Renal cortex interstitium (tissue), 11 donors: ENCODE results near the gene SOAT2. TPM values are rescaled to one million over a fixed set of nuclear protein-coding genes. Genes with fewer than 3 reads are reported as not detected.
"Not testable (repeated sequence)": the region's sequence is repeated elsewhere in the genome, so short reads cannot be mapped to it uniquely, and the experiment has no call there.

Source experiments
- DNase-seq, 11 donors: peaks; one replicate each; pipeline ENCODE4 v3.0.0-alpha.2; 2013; ENCODE audit warnings: low read depth in 9 of 11, low spot score in 4 of 11; ENCODE audit errors: extremely low read depth in 1 of 11
- polyA plus RNA-seq, 3 donors: library from polyadenylated mRNA; unstranded; fragments of 120-200 nt; gene quantifications; one replicate each; pipeline ENCODE4 v1.2.1, GENCODE V29; 2013; ENCODE audit not compliant: insufficient read length in 3 of 3

The SOAT2 gene
- polyA plus RNA-seq, 3 donors = 2.0 to 2.3 (median 2.1) TPM

DNA sequence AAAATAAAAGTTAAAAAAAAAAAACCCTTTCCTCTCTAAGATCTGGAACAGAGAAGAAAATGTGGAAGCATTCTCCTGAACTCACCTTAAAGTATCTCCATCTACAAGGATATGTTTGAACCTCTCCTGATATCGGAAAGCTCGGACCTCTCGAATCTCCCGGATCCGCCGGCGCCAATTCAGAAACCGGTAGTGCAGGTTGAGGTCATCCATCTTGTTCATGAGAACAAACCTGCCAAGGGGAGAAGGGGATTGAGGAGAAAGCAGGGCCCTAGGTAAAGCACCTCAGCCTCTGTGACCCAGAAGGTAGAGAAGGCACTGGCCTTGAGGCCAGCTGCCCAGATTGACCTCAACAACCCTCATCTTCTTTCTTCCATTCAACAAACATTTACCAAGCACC is 26.3 kb upstream of the SOAT2 start:
- DNase-seq = no peak

DNA sequence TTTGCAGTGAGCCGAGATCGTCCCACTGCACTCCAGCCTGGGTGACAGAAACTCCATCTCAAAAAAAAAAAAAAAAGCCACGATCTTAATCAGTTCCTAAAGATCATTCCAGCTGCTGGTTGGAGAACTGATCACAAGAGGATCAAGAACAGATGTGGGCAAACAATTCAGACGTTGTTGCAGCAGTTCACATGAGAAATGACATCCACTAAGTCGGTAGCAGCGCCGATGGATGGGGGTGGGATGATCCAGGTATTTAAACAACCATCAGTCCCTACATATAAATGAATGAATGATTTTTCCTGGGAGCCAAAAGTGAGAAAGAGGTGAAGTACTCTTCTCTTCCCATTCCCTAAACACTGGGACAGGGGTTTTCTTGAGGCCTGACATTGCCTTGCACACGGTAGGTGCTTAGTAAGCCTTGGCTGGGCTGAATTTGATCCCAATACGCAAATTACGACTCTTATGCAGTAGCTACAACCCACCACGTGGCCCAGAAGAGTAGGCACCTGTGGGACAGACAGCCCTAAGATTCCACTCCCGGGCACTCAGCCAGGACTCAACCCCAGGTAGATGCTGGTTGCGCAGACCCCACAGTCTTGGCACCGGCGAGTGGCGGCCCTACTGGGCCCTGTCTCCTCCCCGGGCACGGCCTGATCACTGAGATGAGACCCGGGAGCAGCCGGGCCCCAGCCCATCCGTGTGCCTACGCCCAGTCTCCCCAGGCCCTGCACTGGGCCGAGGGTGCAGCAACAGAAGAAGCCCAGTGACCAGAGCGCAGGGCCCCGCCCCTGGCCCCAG is 24.7 kb upstream of the SOAT2 start:
- no peak for DNase-seq

DNA sequence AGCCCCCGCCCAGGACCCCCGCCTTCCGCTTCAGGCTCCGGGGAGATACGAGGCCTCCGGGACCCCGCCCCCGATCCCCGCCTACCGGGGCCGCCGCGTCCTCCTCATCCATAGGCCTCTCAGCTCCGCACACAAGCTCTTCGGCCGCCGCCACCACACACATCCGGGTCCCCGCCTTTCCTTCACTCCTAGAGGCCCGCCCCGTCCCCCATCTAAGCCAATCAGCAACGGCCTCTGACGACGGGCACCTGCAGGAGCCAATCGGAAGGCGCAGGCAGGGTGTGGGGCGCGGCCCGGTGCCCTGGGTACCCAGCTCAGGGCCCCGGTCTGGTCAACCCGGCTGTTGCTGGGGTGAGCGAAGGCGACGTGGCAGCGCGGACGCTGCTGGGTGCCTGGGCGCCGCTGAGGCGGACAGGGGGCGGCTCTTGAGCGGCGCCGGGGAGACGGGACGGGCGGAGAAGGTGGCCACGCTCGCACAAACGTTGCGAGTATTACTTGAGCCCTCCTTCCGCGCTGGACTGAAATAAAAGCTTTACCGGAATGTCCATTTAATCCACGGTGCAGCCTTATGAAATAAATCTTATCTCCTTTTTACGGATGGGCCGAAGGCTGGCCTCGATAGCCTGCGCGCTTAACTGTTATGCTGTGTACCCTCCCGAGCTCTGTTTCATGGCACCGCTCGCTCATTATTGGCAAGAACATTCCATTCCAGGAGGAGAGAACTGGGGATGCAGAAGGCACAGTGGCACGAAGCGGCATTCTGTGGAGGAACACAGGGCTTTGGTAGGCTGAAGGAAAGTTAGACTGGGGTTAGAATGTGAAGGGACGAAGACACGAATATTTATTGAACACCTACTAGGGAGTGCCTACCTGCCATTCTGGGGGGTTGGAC is 23.8 kb upstream of the SOAT2 start, which contains the start of gene SPRYD3:
SPRYD3 (minus strand) TSS at position 165 of the 892 bp plus-strand sequence; CDS start at position 108, 57 bp downstream.
- DNase-seq = peak; percentile 86 to 97 (median 94)

DNA sequence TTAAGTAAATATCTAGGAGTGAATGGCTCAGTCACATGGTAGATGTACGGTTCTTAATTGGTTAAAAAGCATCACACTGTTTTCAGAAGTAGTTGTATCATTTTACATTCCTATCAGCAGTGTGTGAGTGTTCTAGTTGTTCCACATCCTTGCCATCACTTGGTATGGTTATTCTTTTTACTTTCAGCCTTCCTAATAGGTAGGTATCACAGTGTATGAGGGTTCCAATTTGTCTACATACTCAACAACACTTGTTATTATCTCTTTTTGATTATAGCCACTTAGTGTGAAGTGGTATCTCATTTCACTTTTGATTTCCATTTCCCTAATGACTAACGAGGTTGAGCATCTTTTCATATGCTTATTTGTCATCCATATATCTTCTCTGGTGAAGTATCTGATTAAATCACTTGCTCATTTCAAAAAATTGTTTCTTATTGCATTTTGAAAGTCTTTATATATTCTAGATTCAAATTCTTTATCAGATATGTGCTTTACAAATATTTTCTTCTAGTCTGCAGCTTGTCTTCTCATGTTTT is 20.6 kb upstream of the SOAT2 start:
- no peak for DNase-seq

DNA sequence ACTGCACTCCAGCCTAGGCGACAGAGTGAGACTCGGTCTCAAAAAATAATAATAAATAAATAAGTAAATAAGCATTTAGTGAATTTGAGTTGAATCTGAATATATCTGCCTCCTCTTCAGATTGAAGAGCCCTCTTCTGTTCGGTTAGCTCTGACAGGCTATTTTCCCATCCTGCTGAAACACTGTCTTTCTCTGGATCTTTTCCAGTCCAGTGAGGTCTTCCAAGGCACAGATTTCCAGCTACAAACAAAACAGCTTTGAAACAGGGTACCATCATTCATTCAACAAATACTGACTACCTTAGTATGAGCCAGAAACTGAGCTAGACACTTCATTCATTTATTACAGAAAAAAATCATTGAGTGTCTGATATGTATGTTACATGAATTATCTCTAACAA is 16.9 kb upstream of the SOAT2 start:
- no peak for DNase-seq

DNA sequence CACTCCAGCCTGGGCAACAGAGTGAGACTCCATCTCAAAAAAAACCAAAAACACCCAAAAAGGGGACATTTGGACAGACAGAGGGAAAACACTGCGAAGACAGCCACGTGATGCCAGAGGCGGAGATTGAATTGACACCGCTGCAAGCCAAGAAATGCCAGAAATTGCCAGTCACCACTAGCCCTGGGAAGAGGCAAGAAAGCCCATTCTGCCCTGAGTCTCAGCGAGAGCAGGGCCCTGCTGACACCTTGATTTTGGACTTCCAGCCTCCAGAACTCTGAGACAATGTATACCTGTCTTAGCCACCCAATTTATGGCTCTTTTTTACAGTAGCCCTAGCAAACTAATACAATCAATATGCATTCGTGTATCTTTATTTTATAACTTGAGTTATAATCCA is 13.2 kb upstream of the SOAT2 start:
- DNase-seq = no peak

DNA sequence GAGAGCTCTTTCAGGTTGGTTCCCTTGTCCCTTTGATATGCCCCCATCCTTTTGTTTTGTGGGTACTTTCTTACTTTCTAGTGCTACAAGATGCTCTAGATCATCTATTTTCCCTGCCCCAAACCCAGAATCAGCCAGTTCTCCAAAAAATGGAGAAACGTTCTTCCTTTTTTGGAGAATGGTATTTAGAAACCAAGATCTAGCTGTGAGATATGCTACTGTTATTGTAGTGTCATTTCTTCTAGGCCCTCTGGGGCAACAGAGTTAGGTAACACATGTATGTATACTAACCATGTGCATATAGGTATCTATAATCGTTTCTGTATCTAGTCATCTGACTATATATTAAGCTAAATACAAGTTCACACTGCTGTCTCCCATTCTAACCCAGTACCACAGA is 12.7 kb upstream of the SOAT2 start:
- DNase-seq = no peak

DNA sequence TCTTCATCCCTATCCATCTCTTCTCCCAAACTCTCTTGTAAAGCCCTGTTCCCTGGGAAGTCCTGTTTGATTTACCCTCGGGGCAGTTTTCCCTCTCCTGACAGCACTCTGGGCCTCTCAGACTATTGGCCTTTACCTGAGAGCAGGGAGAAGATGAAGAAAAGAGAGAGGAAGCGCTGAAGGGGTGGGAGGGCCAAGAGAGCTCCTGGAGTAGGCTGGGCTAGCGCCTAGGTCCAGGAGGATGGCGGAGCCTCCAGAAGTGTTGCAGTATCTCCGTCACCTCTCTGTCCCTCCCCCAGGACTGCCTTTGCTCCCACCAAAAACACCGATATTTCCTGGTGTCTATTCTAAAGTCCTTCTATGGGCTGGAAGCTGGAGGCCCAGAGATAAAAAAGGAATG is 11.5 kb upstream of the SOAT2 start:
- DNase-seq = no peak

DNA sequence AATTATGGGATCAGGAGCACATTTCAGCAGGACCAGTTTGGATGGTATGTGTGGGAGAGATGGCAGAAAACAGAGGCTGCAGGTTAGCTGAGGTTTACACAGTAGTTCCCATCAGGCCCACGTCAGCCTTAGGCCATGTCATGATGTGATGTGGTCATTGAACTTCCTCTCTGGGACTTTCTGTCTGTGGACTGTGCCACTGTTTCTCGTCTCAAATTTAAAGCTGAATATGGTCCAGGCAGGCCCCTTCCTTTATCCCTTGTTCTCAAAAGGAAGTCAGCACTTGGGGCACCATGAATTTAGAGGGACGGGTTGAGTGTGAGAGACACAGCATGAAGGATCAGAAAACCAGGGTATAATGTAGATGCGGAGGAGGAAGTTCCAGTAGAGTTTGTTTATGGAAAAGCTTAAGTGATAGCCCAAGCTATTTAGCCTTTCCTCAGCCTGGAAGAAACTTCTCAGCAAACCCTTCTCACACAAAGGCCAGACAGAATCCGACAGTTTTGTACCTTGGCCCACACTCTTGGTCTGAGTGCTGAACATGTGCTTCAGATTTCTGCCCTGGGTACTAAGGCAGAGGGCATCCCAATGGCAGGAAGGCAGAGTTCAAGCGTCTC is 9.4 kb upstream of the SOAT2 start:
- DNase-seq = no peak

DNA sequence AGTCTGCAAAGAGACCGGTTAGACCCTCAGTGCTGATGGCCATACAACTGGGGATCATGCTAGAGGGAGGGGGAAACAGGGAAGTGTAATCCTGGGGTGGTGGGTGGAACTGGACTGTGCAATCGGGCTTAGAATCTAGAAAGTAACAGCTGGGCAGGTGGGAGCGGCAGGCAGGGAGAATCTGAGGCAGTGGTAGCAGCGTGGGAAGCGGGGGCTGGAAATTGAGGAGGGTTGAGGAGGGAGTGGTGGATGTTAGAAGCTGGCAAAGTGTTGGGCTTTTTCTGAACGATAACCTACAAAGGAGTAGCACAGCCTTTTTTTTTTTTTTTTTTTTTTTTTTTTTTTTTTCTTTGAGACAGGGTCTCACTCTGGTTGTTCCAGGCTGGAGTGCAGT is 8.9 kb upstream of the SOAT2 start:
- DNase-seq = no peak

DNA sequence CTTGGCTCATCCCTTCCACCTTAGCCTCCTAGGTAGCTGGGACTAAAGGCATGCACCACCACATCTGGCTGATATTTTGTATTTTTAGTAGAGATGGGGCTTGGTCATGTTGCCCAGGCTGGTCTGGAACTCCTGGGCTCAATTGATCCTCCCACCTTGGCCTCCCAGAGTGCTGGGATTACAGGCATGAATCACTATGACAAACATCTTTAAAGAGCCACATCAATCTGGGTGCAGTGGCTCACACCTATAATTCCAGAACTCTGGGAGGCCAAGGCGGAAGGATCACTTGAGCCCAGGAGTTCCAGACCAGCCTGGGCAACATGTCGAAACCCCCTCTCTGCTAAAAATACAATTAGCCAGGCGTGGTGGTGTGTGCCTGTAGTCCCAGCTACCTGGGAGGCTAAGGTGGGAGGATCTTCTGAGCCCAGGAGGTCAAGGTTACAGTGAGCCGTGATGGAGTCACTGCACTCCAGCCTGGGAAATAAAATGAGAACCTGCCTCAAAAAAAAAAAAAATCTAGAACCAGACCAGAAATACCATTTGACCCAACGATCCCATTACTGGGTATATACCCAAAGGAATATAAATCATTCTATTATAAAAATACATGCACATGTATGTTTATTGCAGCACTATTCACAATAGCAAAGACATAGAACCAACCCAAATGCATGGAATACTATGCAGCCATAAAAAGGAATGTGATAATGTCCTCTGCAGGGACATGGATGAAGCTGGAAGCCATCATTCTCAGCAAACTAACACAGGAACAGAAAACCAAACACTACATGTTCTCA is 8.3 kb upstream of the SOAT2 start:
- DNase-seq = not testable (repeated sequence)

DNA sequence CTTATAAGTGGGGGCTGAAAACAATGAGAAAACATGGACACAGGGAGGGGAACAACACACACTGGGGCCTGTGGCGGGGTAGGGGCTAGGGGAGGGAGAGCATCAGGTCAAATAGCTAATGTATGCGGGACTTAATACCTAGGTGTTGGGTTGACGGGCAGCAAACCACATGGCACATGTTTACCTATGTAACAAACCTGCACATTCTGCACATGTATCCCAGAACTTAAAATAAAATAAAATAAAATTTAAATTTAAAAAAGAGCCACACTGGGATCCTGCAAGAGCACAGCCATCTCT is 7.7 kb upstream of the SOAT2 start:
- not testable (repeated sequence) for DNase-seq

DNA sequence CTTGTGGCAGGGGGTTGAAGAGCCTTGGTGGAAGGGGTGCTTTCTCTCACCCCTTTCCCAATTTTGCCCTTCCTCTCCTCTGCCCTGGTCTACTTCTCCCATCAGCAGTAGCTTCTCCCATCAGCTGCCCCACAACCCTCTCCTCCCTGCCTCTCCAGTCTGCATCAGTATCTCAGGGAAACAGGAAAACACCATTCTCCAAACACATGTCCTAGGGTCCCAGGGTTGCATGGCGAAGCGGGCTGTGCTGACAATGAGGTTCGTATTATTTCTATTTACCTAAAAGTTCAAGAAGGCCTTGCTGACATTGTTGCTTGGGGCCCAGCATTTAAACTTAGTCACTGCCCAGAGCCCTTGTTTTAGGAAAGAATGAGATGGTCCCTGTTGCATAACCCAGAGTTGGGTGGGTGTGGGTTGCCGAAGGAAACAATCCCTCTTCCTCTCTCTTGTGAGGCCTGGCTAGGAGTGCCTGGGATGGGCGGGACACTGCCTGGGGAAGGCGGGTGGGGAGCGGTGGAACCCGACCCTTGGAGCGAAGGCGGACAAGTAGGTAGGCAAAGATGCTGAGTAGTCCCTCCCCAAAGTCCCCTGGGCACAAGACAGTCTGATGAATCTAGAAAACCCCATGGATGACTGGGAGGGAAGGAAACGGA is 7.1 kb upstream of the SOAT2 start:
- DNase-seq = no peak

DNA sequence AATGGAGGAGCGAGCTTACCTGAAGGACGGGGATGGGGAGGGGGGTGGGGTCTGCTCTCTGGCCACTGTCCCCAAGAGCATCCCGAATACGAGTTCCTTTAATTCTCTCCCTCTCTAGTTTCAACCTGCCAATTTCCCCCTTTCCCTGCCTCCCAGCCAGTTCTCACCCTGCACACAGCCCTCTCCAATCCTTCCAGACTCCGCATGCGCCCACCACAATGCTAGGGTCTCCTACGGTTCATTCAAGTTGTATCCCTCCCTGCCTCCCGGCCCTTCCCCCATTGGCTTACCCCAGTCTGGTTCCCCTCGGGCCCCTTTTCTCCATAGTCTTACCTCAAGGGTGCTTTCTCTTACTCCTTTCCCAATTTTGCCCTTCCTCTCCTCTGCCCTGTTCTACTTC is 6.5 kb upstream of the SOAT2 start:
- DNase-seq = no peak

DNA sequence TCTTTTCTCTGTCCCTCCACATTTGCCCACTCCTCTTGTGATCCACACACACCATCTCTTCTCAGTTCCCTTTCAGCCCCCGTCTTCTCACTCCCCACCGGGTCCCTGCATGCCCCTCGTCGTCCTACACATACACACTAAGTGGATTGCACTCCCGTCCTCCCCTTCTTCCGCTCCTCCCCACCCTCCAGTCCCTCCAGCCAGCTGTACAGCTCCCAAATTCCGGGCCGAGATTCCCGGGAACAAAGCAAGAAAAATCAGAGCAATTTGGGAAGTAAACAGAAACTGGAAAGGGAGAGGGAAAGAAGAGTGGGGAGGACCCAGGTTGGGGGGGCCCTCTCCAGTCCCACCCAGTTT is 6.1 kb upstream of the SOAT2 start:
- DNase-seq = peak in 1 of 11 donors; percentile 31

DNA sequence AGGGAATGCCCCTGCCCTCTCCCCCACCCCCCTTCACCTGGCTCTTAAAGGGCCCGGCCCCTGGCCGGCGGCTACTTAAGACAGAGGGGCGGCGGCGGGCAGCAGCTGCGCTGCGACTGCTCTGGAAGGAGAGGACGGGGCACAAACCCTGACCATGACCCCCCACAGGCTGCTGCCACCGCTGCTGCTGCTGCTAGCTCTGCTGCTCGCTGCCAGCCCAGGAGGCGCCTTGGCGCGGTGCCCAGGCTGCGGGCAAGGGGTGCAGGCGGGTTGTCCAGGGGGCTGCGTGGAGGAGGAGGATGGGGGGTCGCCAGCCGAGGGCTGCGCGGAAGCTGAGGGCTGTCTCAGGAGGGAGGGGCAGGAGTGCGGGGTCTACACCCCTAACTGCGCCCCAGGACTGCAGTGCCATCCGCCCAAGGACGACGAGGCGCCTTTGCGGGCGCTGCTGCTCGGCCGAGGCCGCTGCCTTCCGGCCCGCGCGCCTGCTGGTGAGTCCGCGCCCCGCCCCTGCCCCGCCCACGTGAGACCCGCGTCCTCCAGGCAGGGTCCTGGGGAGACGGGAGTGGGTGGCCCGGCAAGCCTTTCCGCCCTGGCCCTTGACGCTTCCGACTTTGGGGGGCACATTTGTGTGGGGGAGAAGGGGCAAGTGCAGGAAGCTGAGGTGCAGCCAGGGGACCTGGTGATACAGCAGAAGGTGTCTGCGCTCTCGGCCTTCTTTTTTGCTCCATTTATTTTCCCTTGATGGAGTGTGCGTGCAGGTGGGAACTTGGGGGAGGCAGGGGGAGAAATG is 5.5 kb upstream of the SOAT2 start, which contains the start of gene IGFBP6:
IGFBP6 (plus strand) TSS at position 104 of the 790 bp plus-strand sequence; CDS start at position 155, 51 bp downstream.
- DNase-seq = peak in 1 of 11 donors; percentile 27

DNA sequence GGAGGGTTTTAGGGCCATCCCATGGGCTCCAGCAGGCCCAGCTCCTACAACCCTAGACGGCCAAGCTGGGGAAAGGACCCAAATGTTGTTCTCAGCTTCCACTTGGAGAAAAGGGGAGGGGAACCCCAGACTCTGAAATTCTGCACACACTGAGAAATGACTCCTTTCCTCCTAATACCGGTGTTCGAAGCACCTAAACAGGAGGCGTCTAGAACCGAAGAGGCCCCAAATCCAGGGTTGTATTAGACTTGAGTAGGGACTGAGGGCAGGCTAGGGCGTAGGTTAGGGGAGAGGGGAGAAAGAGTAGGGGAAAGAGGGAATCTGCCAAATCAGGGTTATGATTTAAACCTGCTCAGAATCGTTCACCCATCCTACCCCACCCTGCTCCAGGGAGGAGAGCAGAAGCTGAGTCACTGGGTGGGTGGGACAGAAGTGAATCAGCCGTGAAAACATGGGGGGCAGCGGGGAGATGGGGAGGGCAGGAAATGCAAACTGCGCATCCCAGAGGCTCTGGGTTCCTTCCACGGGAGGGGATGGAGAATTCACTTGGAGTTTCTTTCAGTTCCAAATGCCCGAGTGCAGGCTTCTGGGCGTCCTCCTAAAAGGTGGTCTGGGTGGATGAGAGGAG is 4.8 kb upstream of the SOAT2 start:
- no peak for DNase-seq
